HG02884 (cell line): ENCODE measurements around the gene DPF3.
A peak's percentile ranks its signal among the peaks of the same experiment; 100 is the strongest.

Experiments used
- ATAC-seq: cut with Tn5 transposase; IDR thresholded peaks from one replicate; pipeline ENCODE4 v1.9.1; 2021; ENCODE audit warnings: mild to moderate bottlenecking, moderate library complexity; ENCODE audit not compliant: unreplicated experiment

Gene DPF3

GRCh38 chr14:72893636-72894322 is at the start of gene DPF3:
Gene DPF3, minus strand, starts transcription at chr14:72894101. Its CDS starts 13 bp downstream, at chr14:72894088.
- peak; percentile 94 for ATAC-seq

- no peak for ATAC-seq
Measured at GRCh38 chr14:72942934-72943333, 49.0 kb upstream of the DPF3 start.

GRCh38 chr14:72941286-72941985 is 47.5 kb upstream of the DPF3 start:
- ATAC-seq: no peak

DNA sequence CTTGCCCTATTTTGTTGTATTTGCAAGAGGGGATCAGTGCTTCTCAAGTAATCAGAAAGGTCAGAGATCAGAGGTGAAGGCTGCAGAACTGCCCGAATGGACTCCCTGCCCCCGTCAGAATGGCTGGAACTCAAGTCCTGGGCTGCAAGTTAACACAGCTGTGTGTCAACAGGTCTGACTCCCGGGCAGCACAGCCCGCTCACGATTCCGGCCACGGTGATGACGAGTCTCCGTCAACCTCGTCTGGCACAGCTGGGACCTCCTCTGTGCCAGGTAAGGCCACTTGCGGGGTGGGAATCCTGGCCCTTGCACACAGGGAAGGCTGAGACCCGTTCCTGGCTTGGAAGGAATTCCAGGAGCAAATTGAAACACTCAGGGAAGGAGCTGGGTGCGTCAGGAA is 45.7 kb upstream of the DPF3 start:
- ATAC-seq: no peak

DNA sequence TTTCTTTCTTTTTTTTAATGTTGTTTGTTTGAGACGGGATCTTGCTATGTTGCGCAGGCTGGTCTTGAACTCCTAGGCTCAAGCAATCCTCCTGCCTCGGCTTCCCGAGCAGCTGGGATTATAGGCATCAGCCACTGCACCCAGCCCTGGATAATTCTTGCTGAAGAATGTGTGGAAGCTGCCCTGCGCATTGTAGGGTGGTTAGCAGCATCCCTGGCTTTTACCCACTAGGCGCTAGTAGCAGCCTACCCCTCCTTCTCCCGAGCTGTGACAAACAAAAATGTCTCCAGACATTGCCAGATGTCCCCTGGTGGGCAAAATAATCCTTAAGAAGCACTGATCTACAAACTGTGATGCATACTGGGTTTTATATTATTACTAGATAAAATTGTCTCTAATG is 39.0 kb upstream of the DPF3 start:
- ATAC-seq: no peak

- ATAC-seq: no peak
Measured at GRCh38 chr14:72929316-72930080, 35.6 kb upstream of the DPF3 start.

- ATAC-seq: no peak
Measured at GRCh38 chr14:72928872-72929271, 35.0 kb upstream of the DPF3 start.

DNA sequence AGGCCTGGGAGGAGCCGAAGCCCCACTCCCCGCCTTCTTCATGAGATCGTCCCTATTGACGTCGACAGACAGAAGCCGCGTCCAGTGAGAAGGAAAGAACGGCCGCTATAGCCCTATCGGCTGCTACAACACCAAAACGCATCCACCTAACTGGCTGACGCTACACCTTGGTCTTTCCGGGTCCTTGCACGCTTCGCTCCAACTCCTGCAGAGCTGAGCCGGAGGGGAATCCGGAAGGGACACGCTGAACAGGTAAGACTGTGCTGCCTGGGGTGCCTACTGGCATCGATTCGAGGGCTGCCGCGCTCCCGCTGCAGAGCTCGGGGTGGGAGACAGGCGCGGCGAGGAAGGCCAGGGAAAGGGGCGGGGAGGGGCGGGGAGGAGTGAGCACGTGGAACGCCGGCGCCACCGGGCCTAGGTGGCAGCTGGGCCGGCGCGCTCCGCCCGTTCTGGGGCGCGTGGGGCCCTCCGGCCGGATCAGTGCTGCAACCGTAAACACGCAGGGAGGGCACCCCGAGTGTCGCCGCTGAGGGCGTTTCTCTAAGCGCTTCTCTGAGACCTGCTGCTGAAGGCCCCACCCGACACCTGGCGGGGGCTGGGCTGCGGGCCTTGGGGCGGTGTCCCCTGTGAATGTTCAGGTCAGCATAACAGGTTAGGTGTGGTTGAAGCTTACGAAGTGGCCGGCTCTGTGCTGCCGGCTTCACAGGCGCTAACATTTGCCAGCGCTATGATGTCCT is 32.6 kb upstream of the DPF3 start, which contains the start of gene DCAF4:
Gene DCAF4, plus strand, starts transcription at position 173 of the 737 bp plus-strand sequence. CDS start 11,515 bp downstream, outside the sequence.
- peak; percentile 98 for ATAC-seq

- peak; percentile 7 for ATAC-seq
Measured at GRCh38 chr14:72925815-72926291, 32.0 kb upstream of the DPF3 start.

DNA sequence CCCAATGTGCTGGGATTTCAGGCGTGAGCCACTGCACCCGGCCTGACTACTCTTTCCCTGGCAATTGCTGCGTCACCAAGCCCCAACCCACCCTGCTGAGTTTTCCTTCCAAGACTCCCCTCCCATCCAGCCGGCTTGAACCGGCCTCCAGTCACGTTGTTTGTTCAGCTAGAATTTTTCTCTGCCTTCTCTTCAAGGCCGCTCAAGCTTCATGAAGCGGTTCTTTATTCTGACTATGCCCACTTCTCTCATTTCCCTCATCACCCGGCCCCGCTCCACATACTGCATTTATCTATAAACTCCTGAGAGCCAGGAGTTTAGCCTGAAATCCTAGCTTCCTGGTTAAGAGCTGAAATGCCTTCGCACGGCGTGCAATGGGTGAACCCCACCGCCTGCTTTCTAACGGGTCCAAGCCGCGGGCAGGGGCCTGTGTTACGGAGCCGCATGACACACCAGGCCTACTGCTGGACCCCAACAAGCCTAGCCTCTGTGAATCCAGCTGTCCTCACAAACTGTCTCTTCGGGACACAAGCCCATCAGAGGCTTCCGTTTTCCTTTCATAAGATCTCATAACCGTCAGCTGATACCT is 31.4 kb upstream of the DPF3 start:
- no peak for ATAC-seq

DNA sequence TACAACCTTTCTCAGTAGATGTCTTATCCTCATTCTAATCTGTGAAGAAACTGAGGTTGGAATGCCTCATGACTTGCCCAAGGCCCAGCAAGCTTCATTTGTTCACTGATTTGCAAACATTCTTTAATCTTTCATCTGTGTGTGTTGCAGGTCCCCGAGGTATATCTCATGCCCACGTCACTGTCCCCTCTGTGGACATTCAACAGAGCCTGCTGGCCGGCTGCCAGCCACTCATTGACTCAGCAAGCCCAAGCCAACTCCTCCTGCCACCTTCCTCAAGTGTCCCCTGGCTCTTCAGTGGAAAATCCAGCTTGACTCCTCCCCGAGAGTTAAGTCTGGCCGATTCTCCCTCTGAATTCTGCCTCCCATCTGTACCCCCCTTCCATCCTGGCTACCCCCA is 30.4 kb upstream of the DPF3 start:
- ATAC-seq: no peak

GRCh38 chr14:72921396-72921795 is 27.5 kb upstream of the DPF3 start:
- no peak for ATAC-seq

DNA sequence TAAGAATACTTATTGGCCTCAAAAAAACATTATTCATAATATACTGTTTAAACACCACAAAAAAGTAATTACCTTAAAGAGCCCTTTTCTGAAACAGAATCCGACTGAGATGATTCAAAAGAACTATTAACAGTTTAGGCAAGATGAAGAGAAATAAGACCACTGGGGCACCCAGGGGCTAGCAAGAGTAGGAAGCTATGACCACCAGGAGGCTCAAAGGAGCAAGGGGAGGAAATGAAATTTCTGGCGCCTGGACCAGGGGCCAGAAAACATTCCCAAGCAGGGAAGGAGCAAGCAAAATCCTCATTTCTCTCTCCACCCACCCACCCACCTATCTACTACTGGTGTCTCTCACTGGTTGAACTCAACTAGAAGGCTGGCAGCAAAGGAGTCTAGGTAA is 26.1 kb upstream of the DPF3 start:
- no peak for ATAC-seq

- no peak for ATAC-seq
Measured at GRCh38 chr14:72917094-72917802, 23.3 kb upstream of the DPF3 start.

DNA sequence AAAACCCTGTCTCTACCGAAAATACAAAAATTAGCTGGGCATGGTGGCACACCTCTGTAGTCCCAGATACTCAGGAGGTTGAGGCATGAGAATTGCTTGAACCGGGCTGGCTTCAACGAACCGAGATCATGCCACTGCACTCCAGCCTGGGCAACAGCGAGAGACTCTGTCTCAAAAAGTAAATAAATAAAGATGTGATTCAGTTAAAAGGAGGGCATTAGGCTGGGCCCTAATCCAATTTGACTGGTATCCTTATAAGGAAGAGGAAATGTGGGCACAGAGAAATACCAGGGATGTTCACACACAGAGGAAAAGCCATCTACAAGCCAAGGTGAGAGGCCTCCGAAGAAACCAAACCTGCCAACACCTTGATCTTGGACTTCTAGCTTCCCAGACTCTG is 22.3 kb upstream of the DPF3 start:
- no peak for ATAC-seq

DNA sequence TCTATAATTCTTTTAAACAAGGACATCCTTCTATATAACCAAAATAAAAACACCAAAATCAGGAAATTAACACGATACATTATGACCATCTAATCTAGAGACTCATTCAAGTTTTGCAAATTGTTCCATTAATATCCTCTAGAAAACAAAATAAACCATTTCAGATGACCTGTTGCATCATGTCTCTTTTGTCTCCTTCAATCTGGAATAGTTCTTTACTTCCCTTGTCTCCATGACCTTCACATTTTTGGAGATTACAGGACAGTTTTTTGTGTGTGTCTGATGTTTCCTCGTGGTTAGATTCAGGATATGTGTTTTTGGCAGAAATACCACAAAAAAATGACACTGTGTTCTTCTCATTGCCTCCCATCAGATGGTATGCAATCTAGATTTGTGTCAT is 19.9 kb upstream of the DPF3 start:
- ATAC-seq: no peak

DNA sequence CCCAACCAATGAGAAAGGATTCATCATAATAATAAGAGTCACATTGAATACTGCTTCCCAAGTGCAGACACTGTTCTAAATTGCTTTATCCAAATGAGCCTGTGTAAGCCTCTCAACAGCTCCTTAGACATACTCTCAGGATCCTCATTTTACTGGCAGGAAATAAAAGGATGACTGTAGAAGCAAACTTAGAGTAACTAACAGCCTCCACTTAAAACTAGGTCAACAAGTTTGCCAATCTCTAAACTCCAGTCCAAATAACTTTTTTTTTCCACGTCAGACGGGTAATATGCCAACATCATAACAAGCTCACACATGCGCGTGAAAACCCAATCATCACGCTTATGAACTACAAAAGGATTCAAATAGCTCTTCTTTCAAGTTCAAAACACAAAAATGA is 15.3 kb upstream of the DPF3 start:
- no peak for ATAC-seq

DNA sequence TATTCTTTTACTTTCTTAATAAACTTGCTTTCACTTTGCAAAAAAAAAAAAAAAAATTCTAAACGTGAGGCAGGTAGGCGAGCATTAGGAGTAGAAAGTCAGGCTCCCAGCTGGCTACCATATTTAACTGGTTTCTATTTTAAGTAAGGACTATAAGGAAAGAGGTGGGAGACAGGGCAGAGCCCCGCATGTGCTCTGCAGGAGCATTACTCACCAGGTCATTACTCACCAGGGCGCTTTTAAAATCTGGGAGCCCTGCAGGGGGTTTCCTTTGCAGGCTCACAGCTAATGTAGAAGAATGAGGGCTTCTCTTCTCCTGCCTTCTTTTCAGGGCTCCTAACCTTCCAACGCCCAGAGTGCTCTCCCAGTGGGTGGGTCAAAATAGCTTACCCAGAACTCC is 14.0 kb upstream of the DPF3 start:
- no peak for ATAC-seq

- no peak for ATAC-seq
Measured at GRCh38 chr14:72906879-72907278, 13.0 kb upstream of the DPF3 start.

- no peak for ATAC-seq
Measured at GRCh38 chr14:72906316-72906715, 12.4 kb upstream of the DPF3 start.
